Mesendoderm (in vitro differentiated cells): ENCODE measurements around the gene TANGO6.
A peak's percentile ranks its signal among the peaks of the same experiment; 100 is the strongest.

ENCODE experiments used
- DNase-seq: peaks from one replicate; pipeline ENCODE4 v3.0.0; 2013
- H2AK5ac ChIP-seq: 2 replicates; pipeline ENCODE4 v1.6.1; 2013; ENCODE audit warnings: low read length, inconsistent platforms
- H2BK120ac ChIP-seq: 2 replicates; pipeline ENCODE4 v1.6.1; 2013; ENCODE audit warnings: low read depth, mild to moderate bottlenecking, low read length, moderate library complexity, mixed read lengths
- H2BK15ac ChIP-seq: replicated peaks from 2 replicates; pipeline ENCODE4 v1.6.1; 2013; ENCODE audit warnings: low read depth, mild to moderate bottlenecking, moderate library complexity
- H2BK5ac ChIP-seq: 2 replicates; pipeline ENCODE4 v1.6.1; 2013; ENCODE audit warnings: low read length, inconsistent platforms
- H3K18ac ChIP-seq: 2 replicates; pipeline ENCODE4 v1.6.1; 2013; ENCODE audit warnings: mild to moderate bottlenecking, low read length, mixed read lengths
- H3K23ac ChIP-seq: one replicate; pipeline ENCODE4 v1.6.1; 2013; ENCODE audit warnings: low read length
- H3K27ac ChIP-seq: 2 replicates; pipeline ENCODE4 v1.5.1; 2013; ENCODE audit warnings: low read depth, mild to moderate bottlenecking, inconsistent platforms, low read length, moderate library complexity
- H3K27me3 ChIP-seq: 2 replicates; pipeline ENCODE4 v1.6.1; 2013; ENCODE audit warnings: low read length, control low read depth, mild to moderate bottlenecking, inconsistent platforms; ENCODE audit not compliant: insufficient read depth, poor library complexity
- H3K36me3 ChIP-seq: 2 replicates; pipeline ENCODE4 v1.6.1; 2013; ENCODE audit warnings: low read length, inconsistent platforms; ENCODE audit not compliant: control insufficient read depth, insufficient read depth
- H3K4ac ChIP-seq: one replicate; pipeline ENCODE4 v1.6.1; 2013; ENCODE audit warnings: low read depth, mild to moderate bottlenecking, low read length, moderate library complexity
- H3K4me1 ChIP-seq: 2 replicates; pipeline ENCODE4 v1.6.1; 2013; ENCODE audit warnings: low read depth, low read length, inconsistent platforms; ENCODE audit not compliant: control insufficient read depth
- H3K4me2 ChIP-seq: 2 replicates; pipeline ENCODE4 v1.6.1; 2013; ENCODE audit warnings: low read length
- H3K4me3 ChIP-seq: 2 replicates; pipeline ENCODE4 v1.5.1; 2013; ENCODE audit warnings: mild to moderate bottlenecking, low read length
- H3K56ac ChIP-seq: one replicate; pipeline ENCODE4 v1.6.1; 2013; ENCODE audit warnings: low read length
- H3K79me1 ChIP-seq: 2 replicates; pipeline ENCODE4 v1.6.1; 2013; ENCODE audit warnings: low read length, inconsistent platforms
- H3K79me2 ChIP-seq: 2 replicates; pipeline ENCODE4 v1.6.1; 2013; ENCODE audit warnings: mild to moderate bottlenecking, low read length; ENCODE audit not compliant: control insufficient read depth, insufficient read depth
- H3K9ac ChIP-seq: 2 replicates; pipeline ENCODE4 v1.6.1; 2013; ENCODE audit warnings: low read length, inconsistent platforms
- H4K5ac ChIP-seq: one replicate; pipeline ENCODE4 v1.6.1; 2013; ENCODE audit warnings: low read length
- H4K8ac ChIP-seq: one replicate; pipeline ENCODE4 v1.6.1; 2013; ENCODE audit warnings: low read depth, mild to moderate bottlenecking, control low read depth, low read length, moderate library complexity
- WGBS: extraction: QIAGEN DNeasy Blood & Tissue Kit; methylation state at CpG from one replicate; pipeline ENCODE4 v1.1.7; 2013; ENCODE audit warnings: low lambda C conversion rate, missing lambda C conversion rate; ENCODE audit not compliant: insufficient coverage; ENCODE audit errors: extremely low coverage; 5-methylcytosine and 5-hydroxymethylcytosine counted together

The TANGO6 gene

GRCh38 chr16:68943961-68944360, 100.6 kb downstream of the TANGO6 start:
- Histone ChIP-seq H3K27me3 (no peaks in the 10 kb centered on the region), H2BK5ac (no peak overlapping the region), H3K23ac (no peak overlapping the region), H3K18ac (no peak overlapping the region), H3K56ac (no peak overlapping the region), H4K8ac (no peak overlapping the region), H3K4me1 (no peaks in the 10 kb centered on the region), H4K5ac (no peak overlapping the region), H2BK120ac (no peak overlapping the region), H3K79me2 (no peaks in the 10 kb centered on the region), H3K27ac (no peak overlapping the region), H3K9ac (no peak overlapping the region), H3K4me3 (no peak overlapping the region), H2BK15ac (no peak overlapping the region), H3K4ac (no peak overlapping the region), H3K4me2 (no peak overlapping the region), H3K79me1 (no peaks in the 10 kb centered on the region), H2AK5ac (no peak overlapping the region), H3K36me3 (no peaks in the 10 kb centered on the region)
- no CpG with 5 or more reads among the region's 1 CpG for WGBS
- DNase-seq, result no peak

GRCh38 chr16:68948230-68948910, 105.0 kb downstream of the TANGO6 start:
- Histone ChIP-seq H3K36me3 (no peaks in the 10 kb centered on the region), H3K9ac (no peak overlapping the region), H3K4me1 (no peaks in the 10 kb centered on the region), H3K23ac (no peak overlapping the region), H3K18ac (no peak overlapping the region), H2BK5ac (no peak overlapping the region), H2BK120ac (no peak overlapping the region), H3K4ac (no peak overlapping the region), H3K79me1 (no peaks in the 10 kb centered on the region), H4K8ac (no peak overlapping the region), H3K4me2 (no peak overlapping the region), H2BK15ac (no peak overlapping the region), H3K56ac (no peak overlapping the region), H3K27me3 (no peaks in the 10 kb centered on the region), H3K4me3 (no peak overlapping the region), H3K79me2 (no peaks in the 10 kb centered on the region), H3K27ac (no peak overlapping the region), H2AK5ac (no peak overlapping the region), H4K5ac (no peak overlapping the region)
- DNase-seq, result no peak
- no CpG with 5 or more reads among the region's 1 CpG for WGBS

GRCh38 chr16:68951991-68952877, 108.9 kb downstream of the TANGO6 start:
- Histone ChIP-seq H3K27me3 (no peaks in the 10 kb centered on the region), H3K27ac (no peak overlapping the region), H3K4ac (no peak overlapping the region), H3K23ac (no peak overlapping the region), H4K5ac (no peak overlapping the region), H4K8ac (no peak overlapping the region), H2BK15ac (no peak overlapping the region), H3K9ac (no peak overlapping the region), H2BK5ac (no peak overlapping the region), H3K36me3 (no peaks in the 10 kb centered on the region), H2BK120ac (no peak overlapping the region), H3K4me2 (no peak overlapping the region), H3K18ac (no peak overlapping the region), H3K79me1 (no peaks in the 10 kb centered on the region), H3K4me1 (no peaks in the 10 kb centered on the region), H3K56ac (no peak overlapping the region), H3K4me3 (no peak overlapping the region), H3K79me2 (no peaks in the 10 kb centered on the region), H2AK5ac (no peak overlapping the region)
- DNase-seq, result peak; percentile 14
- WGBS, result no CpG with 5 or more reads among the region's 2 CpGs

- H2BK120ac ChIP-seq, result no peak overlapping the region
- no peak overlapping the region for H2BK5ac ChIP-seq
- H4K5ac ChIP-seq, result no peak overlapping the region
- no peak overlapping the region for H2BK15ac ChIP-seq
- no peak overlapping the region for H4K8ac ChIP-seq
- H3K79me1 ChIP-seq, result no peaks in the 10 kb centered on the region
- no peak overlapping the region for H3K4me2 ChIP-seq
- WGBS, result no CpG with 5 or more reads among the region's 8 CpGs
- H3K36me3 ChIP-seq, result no peaks in the 10 kb centered on the region
- H3K27me3 ChIP-seq, result no peaks in the 10 kb centered on the region
- no peak overlapping the region for H3K4ac ChIP-seq
- no peak overlapping the region for H3K18ac ChIP-seq
- no peaks in the 10 kb centered on the region for H3K79me2 ChIP-seq
- H3K23ac ChIP-seq, result no peak overlapping the region
- no peak overlapping the region for H3K9ac ChIP-seq
- no peak overlapping the region for H2AK5ac ChIP-seq
- H3K4me3 ChIP-seq, result no peak overlapping the region
- H3K4me1 ChIP-seq, result no peaks in the 10 kb centered on the region
- no peak for DNase-seq
- H3K56ac ChIP-seq, result no peak overlapping the region
- H3K27ac ChIP-seq, result no peak overlapping the region
These were observed 111.7 kb downstream of the TANGO6 start for GRCh38 chr16:68954911-68955635.

GRCh38 chr16:68960910-68961309, 117.6 kb downstream of the TANGO6 start:
- H2BK15ac ChIP-seq, result no peak overlapping the region
- no peak overlapping the region for H4K8ac ChIP-seq
- no peak overlapping the region for H2BK120ac ChIP-seq
- no peaks in the 10 kb centered on the region for H3K79me2 ChIP-seq
- peaks cover 2% of the 10 kb centered on the region for H3K4me1 ChIP-seq
- H3K36me3 ChIP-seq, result no peaks in the 10 kb centered on the region
- H3K79me1 ChIP-seq, result no peaks in the 10 kb centered on the region
- H3K27ac ChIP-seq, result no peak overlapping the region
- H4K5ac ChIP-seq, result no peak overlapping the region
- no peaks in the 10 kb centered on the region for H3K27me3 ChIP-seq
- no peak overlapping the region for H2BK5ac ChIP-seq
- H3K23ac ChIP-seq, result no peak overlapping the region
- DNase-seq, result no peak
- no peak overlapping the region for H3K4me2 ChIP-seq
- no peak overlapping the region for H3K4me3 ChIP-seq
- WGBS, result no CpG with 5 or more reads among the region's 5 CpGs
- H3K56ac ChIP-seq, result no peak overlapping the region
- H3K4ac ChIP-seq, result no peak overlapping the region
- H3K18ac ChIP-seq, result no peak overlapping the region
- H2AK5ac ChIP-seq, result no peak overlapping the region
- no peak overlapping the region for H3K9ac ChIP-seq
